Nephron (organoid): ENCODE measurements around the gene ALPP.

Experiments
- H3K27ac Mint-ChIP-seq, 3 experiments: 2 replicates each; pipeline ENCODE4 v1.8.0; 2020; ENCODE audit warnings: mixed read lengths in 3 of 3, mild to moderate bottlenecking in 2 of 3, moderate library complexity in 1 of 3
- H3K27me3 Mint-ChIP-seq: 2 replicates; pipeline ENCODE4 v1.8.0; 2021; ENCODE audit warnings: low read depth, mild to moderate bottlenecking, moderate library complexity, mixed read lengths
- H3K36me3 Mint-ChIP-seq: 2 replicates; pipeline ENCODE4 v1.8.0; 2020; ENCODE audit warnings: low read depth, mixed read lengths
- H3K4me1 Mint-ChIP-seq: 2 replicates; pipeline ENCODE4 v1.8.0; 2020; ENCODE audit warnings: mixed read lengths
- H3K4me3 Mint-ChIP-seq, 3 experiments: 2 replicates each; pipeline ENCODE4 v1.8.0; 2020; ENCODE audit warnings: mild to moderate bottlenecking in 3 of 3, mixed read lengths in 3 of 3, moderate library complexity in 2 of 3
- H3K9me3 Mint-ChIP-seq: 2 replicates; pipeline ENCODE4 v1.8.0; 2020; ENCODE audit warnings: mixed read lengths
- CTCF ChIP-seq, 3 experiments: fragments of 200-600 bp; sonication (generic); IDR thresholded peaks; one replicate each; pipeline ENCODE4 v1.5.0; 2021; ENCODE audit warnings: antibody characterized with exemption in 3 of 3; ENCODE audit not compliant: unreplicated experiment in 3 of 3

The ALPP gene

GRCh38 chr2:232351686-232352510 is 26.7 kb upstream of the ALPP start:
- no peaks in the 10 kb centered on the region for H3K36me3 Mint-ChIP-seq
- no peak for TF ChIP-seq CTCF (IDR thresholded peaks at IDR 0.05; ENCODE audit: unreplicated experiment in 3 of 3)
- peaks cover 4% of the 10 kb centered on the region for H3K9me3 Mint-ChIP-seq
- H3K4me1 Mint-ChIP-seq, result no peaks in the 10 kb centered on the region
- no peak overlapping the region for H3K27ac Mint-ChIP-seq
- no peak overlapping the region for H3K4me3 Mint-ChIP-seq
- H3K27me3 Mint-ChIP-seq, result peaks cover 10% of the 10 kb centered on the region

- H3K4me1 Mint-ChIP-seq, result no peaks in the 10 kb centered on the region
- no peak overlapping the region for H3K4me3 Mint-ChIP-seq
- H3K27ac Mint-ChIP-seq, result no peak overlapping the region
- no peaks in the 10 kb centered on the region for H3K36me3 Mint-ChIP-seq
- H3K27me3 Mint-ChIP-seq, result peaks cover 6% of the 10 kb centered on the region
- peaks cover 3% of the 10 kb centered on the region for H3K9me3 Mint-ChIP-seq
- TF ChIP-seq CTCF (IDR thresholded peaks at IDR 0.05; ENCODE audit: unreplicated experiment in 3 of 3), result no peak
Observed at GRCh38 chr2:232352511-232353091, 25.9 kb upstream of the ALPP start.

DNA sequence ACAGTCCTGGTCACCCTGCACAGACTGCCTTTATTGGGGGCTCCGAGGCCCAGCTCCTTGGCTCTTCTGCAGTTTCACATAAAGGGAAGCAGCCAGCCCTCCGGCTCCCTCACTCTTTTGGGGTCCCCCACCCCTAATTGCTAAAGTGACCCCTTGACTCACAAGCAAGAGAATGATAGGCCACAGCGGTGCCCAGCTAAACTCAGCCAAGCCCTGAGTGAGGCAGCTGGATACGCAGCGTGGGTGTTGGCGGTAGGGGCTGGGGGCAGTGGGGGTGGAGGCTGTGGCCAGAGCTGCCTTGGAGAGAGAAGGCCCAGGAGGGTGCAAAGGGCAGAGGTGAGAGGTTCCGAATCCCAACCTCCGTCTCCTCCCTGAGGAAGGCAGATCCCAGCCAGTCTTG is 25.5 kb upstream of the ALPP start:
- H3K4me1 Mint-ChIP-seq, result no peaks in the 10 kb centered on the region
- H3K4me3 Mint-ChIP-seq, result no peak overlapping the region
- no peak for TF ChIP-seq CTCF (IDR thresholded peaks at IDR 0.05; ENCODE audit: unreplicated experiment in 3 of 3)
- H3K9me3 Mint-ChIP-seq, result peaks cover 3% of the 10 kb centered on the region
- H3K36me3 Mint-ChIP-seq, result no peaks in the 10 kb centered on the region
- H3K27me3 Mint-ChIP-seq, result peaks cover 6% of the 10 kb centered on the region
- no peak overlapping the region for H3K27ac Mint-ChIP-seq

GRCh38 chr2:232353660-232354059 is 24.9 kb upstream of the ALPP start:
- H3K4me3 Mint-ChIP-seq, result no peak overlapping the region
- no peak overlapping the region for H3K27ac Mint-ChIP-seq
- no peaks in the 10 kb centered on the region for H3K4me1 Mint-ChIP-seq
- no peaks in the 10 kb centered on the region for H3K36me3 Mint-ChIP-seq
- no peak for TF ChIP-seq CTCF (IDR thresholded peaks at IDR 0.05; ENCODE audit: unreplicated experiment in 3 of 3)
- H3K27me3 Mint-ChIP-seq, result peaks cover 6% of the 10 kb centered on the region
- H3K9me3 Mint-ChIP-seq, result no peaks in the 10 kb centered on the region

DNA sequence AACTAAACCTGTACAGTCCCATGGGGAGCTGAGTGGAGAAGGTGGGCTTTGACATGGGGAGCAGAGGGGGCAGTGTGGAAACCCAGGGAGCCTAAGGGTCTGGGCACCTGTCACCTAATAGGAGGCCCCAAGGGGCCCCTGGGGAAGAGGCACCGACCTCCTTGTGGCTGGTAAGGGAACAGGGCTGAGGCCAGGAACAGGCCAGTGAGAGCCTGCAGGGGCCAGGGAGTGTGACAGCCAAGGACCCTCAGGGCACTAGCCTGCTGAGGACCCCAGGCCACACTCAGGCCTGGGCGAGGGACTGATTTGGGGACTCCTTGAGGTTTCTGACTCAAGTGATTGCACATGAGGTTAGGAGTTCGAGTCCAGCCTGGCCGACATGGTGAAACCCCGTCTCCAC is 24.5 kb upstream of the ALPP start:
- Mint-ChIP-seq H3K36me3 (no peaks in the 10 kb centered on the region), H3K27me3 (peaks cover 6% of the 10 kb centered on the region), H3K27ac (no peak overlapping the region), H3K4me1 (no peaks in the 10 kb centered on the region), H3K9me3 (no peaks in the 10 kb centered on the region), H3K4me3 (no peak overlapping the region)
- no peak for TF ChIP-seq CTCF (IDR thresholded peaks at IDR 0.05; ENCODE audit: unreplicated experiment in 3 of 3)

DNA sequence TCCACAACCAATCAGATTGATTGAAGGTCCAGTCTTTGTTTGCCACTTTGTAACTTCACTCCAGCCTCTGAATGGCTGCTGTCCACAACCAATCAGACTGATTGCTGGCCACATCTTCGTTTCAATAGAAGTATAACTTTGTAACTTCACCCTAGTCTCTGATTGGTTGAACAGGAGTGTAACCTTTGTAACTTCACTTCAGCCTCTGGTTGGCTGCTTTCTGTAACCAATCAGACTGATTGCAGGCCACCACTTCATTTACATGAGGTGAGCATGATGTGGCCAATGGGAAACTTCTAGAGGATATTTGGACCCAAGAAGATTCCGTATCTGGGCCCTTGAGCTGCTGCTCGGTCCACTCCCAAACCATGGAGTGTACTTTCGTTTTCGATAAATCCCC is 16.9 kb upstream of the ALPP start:
- Mint-ChIP-seq H3K36me3 (no peaks in the 10 kb centered on the region), H3K27me3 (no peaks in the 10 kb centered on the region), H3K4me3 (no peak overlapping the region), H3K9me3 (peaks cover 4% of the 10 kb centered on the region), H3K27ac (no peak overlapping the region), H3K4me1 (no peaks in the 10 kb centered on the region)
- TF ChIP-seq CTCF (IDR thresholded peaks at IDR 0.05; ENCODE audit: unreplicated experiment in 3 of 3), result no peak
